Stimulated activated CD8-positive, alpha-beta memory T cell treated with anti-CD3 and anti-CD28 coated beads, Interleukin-4, amount 100 ng/mL, for 1 hour (primary cell): Measurements from ENCODE around the gene GRM1.

Experiments
- DNase-seq, 2 donors: peaks; one replicate each; pipeline ENCODE4 v3.0.0-alpha.2; 2020; ENCODE audit warnings: low read depth in 2 of 2, low spot score in 1 of 2

The GRM1 gene

DNA sequence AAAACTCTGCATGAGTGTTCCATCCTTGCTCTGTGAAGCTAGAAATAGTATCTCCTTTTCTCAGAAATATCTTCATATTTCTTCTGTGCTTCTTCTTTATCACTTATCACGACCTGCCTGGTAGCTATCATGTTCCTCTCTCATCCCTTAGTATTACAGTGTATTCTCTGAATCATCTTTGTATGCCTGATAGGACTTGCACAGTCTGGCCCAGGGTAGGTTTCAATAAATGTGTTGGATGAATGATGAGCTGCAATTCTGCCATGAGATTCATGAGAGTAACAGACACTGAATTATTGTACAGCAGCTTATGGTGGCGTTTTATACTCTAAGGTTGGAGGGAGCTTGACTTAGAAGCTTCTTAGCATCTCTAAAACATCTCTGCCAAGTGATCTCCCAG lies 66.6 kb downstream of the GRM1 start:
- no peak for DNase-seq

DNA sequence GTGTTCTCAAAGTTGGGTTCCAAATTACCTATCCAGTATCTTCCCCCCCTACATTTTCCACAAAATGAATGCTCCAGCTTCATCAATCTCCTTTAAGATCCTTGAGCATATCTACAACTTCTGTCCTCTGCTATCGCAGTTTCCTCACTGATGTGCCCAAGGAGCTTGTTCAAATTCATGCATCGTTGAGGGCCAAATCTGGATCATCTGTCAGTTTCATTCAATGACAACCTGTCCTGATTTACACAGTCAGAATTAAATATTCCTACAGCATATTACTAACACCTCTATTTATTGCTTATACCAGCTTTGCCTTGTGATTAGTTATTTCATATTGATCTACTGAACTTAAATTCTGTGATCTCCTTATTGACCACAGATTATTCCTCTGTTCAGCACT lies 68.7 kb downstream of the GRM1 start:
- DNase-seq, result no peak

DNA sequence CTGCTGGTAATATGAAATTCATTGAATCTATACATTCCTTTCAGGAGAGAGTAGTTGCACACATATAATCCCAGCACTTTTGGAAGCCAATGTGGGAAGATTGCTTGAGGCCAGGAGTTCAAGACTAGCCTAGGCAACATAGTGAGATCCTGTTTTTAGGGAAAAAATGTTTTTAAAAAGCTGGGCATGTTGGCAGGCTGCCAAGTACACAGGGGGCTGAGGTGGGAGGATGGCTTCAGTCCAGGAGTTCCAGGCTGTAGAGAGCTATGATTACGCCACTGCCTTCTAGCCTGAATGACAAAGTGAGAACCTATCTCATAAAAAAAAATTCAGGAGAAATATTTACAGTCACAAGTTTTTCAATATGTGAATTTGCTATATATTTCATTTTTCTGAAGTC lies 71.9 kb downstream of the GRM1 start:
- no peak for DNase-seq

DNA sequence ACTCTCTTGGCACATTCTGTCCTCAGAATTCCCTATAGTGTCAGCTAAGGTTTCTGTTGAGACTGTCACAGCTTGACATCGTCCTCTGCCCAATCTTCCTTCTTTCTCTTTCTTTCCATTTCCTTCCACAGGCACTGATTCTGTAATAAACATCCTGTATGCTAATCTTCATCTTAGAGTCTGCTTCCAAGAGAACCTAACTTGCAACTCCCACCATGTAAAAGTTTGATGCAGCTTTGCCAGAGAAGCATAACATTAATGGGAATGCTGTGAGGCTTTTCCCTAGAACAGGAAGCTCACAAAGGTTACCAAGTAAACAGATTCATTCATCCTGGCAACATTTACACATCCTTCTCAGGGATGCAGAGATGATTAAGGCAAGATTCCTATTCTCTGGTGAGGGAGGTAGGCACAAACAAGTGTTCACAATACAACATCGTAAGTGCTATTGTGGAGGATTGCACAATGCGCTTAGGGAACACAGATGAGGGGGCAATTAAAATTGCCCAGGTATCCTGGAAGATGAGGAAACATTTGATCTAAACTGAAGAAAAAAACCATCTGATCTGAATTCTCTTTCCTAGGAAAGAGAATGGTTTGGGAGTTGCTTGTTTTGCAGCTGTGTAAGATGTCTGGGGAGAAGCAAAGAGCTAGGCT lies 74.7 kb downstream of the GRM1 start:
- no peak for DNase-seq

GRCh38 chr6:146106532-146106931 lies 77.7 kb downstream of the GRM1 start:
- no peak for DNase-seq

GRCh38 chr6:146110990-146111389 lies 82.1 kb downstream of the GRM1 start:
- no peak for DNase-seq

DNA sequence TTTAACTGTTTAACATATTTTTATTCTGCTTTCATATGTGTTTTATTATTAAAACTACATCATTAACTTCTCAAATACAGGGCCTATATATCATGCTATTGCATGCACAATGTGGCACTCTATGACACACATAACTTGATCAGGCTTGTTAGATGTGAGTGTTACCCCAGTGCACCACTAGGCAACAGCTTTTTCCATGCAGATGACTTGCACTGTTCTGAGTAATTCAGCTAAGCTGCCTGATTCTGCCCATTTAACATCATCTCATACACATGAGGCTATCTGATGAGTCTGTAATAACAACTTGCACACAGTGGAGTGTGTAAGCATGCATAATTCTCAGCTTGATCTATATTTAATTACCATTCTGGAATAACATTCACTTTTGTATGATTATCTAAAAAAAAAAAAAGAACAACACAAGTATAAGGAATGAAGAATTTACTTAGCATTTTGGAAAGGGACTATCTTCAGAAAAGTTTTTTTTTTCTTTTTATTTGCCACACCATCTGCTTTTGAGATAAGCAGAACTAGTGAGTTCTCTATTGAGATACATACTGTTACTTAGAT lies 83.1 kb downstream of the GRM1 start:
- DNase-seq, result no peak

- DNase-seq, result no peak
Observed at GRCh38 chr6:146113084-146113623, 84.3 kb downstream of the GRM1 start.

DNA sequence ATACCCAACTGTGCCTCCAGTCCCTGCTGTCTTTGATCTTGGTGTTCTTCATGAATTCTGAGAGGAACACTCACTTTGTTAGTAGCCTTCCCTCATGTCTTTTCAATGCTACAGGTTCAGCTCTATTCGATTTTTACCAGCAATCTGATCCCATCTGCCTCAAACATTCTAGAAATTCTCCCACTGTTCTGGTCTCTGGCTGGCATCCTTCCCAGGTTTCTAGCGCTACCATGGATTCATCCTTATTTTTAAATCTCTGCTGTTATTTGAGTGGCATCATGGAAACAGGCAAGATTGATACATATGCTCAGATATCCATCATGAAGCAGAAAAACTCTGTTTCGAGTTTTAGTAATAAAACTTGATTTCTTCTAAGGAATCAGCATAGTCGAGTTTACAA lies 94.8 kb downstream of the GRM1 start:
- DNase-seq, result no peak

DNA sequence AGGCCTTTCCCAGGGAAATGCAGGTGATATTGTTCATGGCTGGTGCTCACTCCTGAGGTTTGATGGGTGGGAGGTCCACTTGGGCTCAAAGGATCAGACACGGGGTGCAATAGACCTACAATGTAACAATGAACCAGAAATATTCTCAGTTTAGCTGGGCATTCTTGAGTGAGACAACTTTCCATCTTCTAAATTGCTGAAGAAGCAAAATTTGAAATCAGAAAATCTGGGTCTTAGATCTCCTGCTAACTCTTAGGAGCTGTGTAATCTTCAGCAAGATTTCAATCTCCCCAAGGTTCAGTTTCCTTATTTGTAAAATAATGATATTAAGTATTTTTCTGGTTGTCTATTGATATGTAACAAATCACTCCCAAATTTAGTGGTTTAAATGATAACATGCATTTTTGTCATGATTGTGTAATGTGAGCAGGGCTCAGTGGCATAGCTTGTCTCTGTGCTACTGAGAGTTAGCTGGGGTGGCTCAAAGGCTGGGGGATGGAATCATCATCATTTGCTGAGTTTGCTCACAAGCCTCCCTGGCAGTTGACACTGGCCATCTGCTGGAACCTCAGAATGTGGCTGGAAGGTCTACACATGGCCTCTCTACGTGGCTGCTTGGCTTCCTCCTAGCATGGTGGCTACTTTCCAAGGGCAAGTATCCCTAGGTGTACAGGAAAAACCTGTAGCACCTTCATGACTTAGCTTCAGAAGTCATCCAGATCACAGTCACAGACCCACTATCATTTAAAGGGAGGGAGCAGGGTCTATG lies 98.8 kb downstream of the GRM1 start:
- DNase-seq, result no peak

DNA sequence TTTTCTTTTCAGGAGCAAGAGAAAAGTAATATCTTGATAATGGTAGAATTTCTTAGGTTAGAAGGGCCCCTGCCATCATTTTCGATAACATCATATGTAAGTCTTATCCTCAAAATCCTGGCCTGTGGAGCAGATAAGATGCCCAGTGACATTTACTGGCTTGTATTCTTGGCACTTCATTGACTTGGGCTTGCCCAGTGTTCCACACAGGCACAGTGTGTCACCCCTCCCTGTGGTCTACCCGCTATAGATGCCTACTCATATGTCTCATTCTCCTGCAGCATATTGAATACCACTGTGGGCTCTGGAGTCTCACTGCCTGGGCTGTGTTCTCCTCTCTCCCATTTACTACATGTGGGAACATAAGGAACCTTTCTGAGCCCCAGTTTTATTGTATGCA lies 105.0 kb downstream of the GRM1 start:
- no peak for DNase-seq

GRCh38 chr6:146135167-146135566 lies 106.3 kb downstream of the GRM1 start:
- no peak for DNase-seq

DNA sequence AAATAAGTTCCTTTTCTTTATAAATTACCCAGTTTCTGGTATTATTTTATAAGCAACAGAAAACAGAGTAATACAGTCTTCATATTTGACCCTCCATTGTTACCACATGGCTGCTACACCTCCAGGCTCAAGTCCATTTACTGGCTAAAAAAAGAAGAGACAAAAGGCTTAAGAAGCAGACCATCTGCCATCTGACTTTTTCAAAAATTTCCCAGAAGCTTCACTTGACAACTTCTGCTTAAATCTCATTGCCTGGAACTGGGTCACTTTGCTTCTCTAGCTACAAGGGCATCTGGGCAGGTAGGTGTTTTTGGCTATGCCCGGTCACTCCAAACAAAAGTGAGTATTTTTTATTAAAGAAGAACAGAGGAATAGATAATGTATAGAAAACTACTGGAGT lies 118.0 kb downstream of the GRM1 start:
- DNase-seq, result no peak

DNA sequence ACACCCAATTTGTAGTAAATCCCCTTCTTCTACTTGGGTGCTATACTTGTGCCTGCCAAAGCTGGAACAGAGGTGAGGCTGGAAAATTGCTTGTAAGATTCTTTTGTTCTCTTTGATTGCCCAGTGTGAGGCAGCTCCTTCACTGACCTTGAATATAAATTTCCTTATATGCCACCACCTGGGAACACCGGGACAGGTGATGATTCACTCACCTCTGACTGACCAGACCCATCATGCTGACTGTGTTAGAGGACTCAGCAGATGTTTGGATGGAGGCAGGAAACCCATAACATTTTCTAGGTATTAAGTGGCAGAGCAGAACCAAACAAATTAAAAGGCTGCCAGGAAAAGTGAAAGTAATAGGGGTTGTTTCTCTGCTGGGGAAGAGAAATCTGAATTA lies 120.9 kb downstream of the GRM1 start:
- no peak for DNase-seq

GRCh38 chr6:146153040-146153758 lies 124.3 kb downstream of the GRM1 start:
- DNase-seq, result no peak

DNA sequence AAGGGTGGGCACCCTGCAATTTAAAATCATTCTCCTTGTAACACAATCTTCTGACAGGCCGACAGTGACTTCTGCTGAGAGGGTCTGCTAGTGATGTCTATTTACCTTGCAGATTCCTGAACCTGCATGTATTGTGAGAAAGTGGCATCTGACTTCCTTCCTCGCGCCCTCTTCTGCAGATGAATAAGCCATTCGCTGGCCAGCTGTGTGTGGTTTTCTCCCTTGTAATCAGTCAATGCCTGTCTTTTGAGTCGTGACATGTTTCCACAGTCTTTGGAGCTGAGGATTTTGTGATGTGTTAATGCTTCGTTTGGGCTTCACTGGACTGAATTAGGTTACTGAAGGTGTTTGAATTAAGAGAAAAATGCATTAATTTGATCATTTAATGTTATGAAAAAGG lies 125.3 kb downstream of the GRM1 start:
- DNase-seq, result no peak

DNA sequence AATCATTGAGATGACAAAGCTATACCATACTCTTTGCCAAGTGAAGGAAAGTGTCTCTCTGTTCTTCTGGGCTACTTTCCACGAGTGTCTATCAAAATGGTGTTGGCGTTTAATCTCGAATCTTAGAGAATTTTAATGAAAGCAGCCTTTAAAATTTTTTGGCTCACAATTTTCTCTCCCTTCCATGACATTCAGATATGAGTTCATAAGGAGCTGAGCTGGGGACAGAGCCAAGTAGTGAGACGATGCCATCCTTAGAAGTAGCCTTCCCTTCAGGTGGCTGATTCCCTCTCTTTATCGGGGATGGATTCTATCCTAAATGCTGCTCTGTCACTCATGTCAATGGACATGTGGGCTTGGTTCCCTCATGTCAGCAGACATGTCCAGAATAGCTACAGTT lies 132.8 kb downstream of the GRM1 start:
- DNase-seq, result no peak

DNA sequence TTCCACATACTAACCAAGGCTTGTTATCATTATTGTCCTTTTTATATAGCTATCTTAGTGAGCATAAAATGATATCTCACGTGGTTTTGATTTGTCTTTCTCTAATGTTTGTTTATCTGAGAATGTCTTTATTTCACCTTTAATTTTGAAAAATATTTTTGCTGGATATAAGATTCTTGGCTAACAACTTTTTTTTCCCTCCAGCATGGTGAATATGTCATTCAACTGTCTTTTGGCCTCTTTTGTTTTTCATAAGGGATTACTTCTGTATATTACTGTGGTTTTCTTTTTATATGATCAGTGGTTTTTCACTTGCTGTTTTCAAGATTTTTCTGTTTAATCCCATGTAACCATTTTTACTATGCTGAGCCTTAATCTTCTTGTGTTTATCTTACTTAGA lies 141.0 kb downstream of the GRM1 start:
- no peak for DNase-seq

GRCh38 chr6:146177785-146178184 lies 148.9 kb downstream of the GRM1 start:
- DNase-seq, result no peak

- DNase-seq, result no peak
Observed at GRCh38 chr6:146183831-146184230, 155.0 kb downstream of the GRM1 start.

GRCh38 chr6:146184701-146185100 lies 155.8 kb downstream of the GRM1 start:
- no peak for DNase-seq

- DNase-seq, result no peak
Observed at GRCh38 chr6:146189131-146189530, 160.3 kb downstream of the GRM1 start.
